ENCODE measurements around the gene PRMT7.

PRMT7 gene

GRCh38 chr16:68310774-68311511 is at the start of gene PRMT7, which contains the start of gene SLC7A6OS:
TSS of gene PRMT7 (plus strand) at chr16:68311019. CDS start at chr16:68315980, 4,961 bp downstream.
TSS of gene SLC7A6OS (minus strand) at chr16:68310946. CDS start at chr16:68310926, 20 bp downstream.
- peak; percentile 61 for DNase-seq (ENCODE audit: low read depth, low spot score)
- Histone ChIP-seq H3K4me1 (ENCODE audit: control insufficient read depth, insufficient read depth, low read length) (no peaks in the 10 kb centered on the region), H3K27me3 (ENCODE audit: control insufficient read depth, insufficient read depth, low read length) (no peaks in the 10 kb centered on the region), H3K9me3 (ENCODE audit: control insufficient read depth, insufficient read depth, low read length) (no peaks in the 10 kb centered on the region), H3K36me3 (ENCODE audit: control insufficient read depth, insufficient read depth, low read length) (peaks cover 4% of the 10 kb centered on the region; the same call in 1 of the 2 replicates), H3K27ac (ENCODE audit: low read length) (no peak within 1 kb of the TSS), H3K4me3 (ENCODE audit: low read length) (peak within 1 kb of the TSS; percentile 50)
- no CpG with 5 or more reads among the region's 62 CpGs for WGBS (ENCODE audit: insufficient coverage, insufficient read length)

GRCh38 chr16:68263559-68264127 is 47.2 kb upstream of the PRMT7 start:
- no peaks in the 10 kb centered on the region for H3K27me3 ChIP-seq (ENCODE audit: control insufficient read depth, insufficient read depth, low read length)
- DNase-seq (ENCODE audit: low read depth, low spot score): no peak
- no peaks in the 10 kb centered on the region for H3K9me3 ChIP-seq (ENCODE audit: control insufficient read depth, insufficient read depth, low read length)
- no peak overlapping the region for H3K27ac ChIP-seq (ENCODE audit: low read length)
- WGBS (ENCODE audit: insufficient coverage, insufficient read length): no CpG with 5 or more reads among the region's 11 CpGs
- H3K4me1 ChIP-seq (ENCODE audit: control insufficient read depth, insufficient read depth, low read length): peaks cover 2% of the 10 kb centered on the region; the same call in 1 of the 2 replicates
- peaks cover 2% of the 10 kb centered on the region; the same call in 1 of the 2 replicates for H3K36me3 ChIP-seq (ENCODE audit: control insufficient read depth, insufficient read depth, low read length)
- H3K4me3 ChIP-seq (ENCODE audit: low read length): peak overlapping the region; percentile 97; the same call in 1 of the 2 replicates

- Histone ChIP-seq H3K36me3 (ENCODE audit: control insufficient read depth, insufficient read depth, low read length) (no peaks in the 10 kb centered on the region; the same call in 1 of the 2 replicates), H3K9me3 (ENCODE audit: control insufficient read depth, insufficient read depth, low read length) (no peaks in the 10 kb centered on the region), H3K27me3 (ENCODE audit: control insufficient read depth, insufficient read depth, low read length) (no peaks in the 10 kb centered on the region), H3K4me1 (ENCODE audit: control insufficient read depth, insufficient read depth, low read length) (peaks cover 2% of the 10 kb centered on the region; the same call in 1 of the 2 replicates), H3K27ac (ENCODE audit: low read length) (no peak within 1 kb of the TSS), H3K4me3 (ENCODE audit: low read length) (peak within 1 kb of the TSS; percentile 97)
- no peak for DNase-seq (ENCODE audit: low read depth, low spot score)
- WGBS (ENCODE audit: insufficient coverage, insufficient read length): no CpG with 5 or more reads among the region's 123 CpGs
These were observed 46.4 kb upstream of the PRMT7 start, which contains the start of gene SLC7A6 for GRCh38 chr16:68264128-68265077. TSS of gene SLC7A6 (plus strand) at chr16:68264526. CDS start at chr16:68274727, 10,201 bp downstream.

GRCh38 chr16:68265078-68265920 is 45.5 kb upstream of the PRMT7 start:
- Histone ChIP-seq H3K4me1 (ENCODE audit: control insufficient read depth, insufficient read depth, low read length) (peaks cover 2% of the 10 kb centered on the region; the same call in 1 of the 2 replicates), H3K27ac (ENCODE audit: low read length) (no peak overlapping the region), H3K36me3 (ENCODE audit: control insufficient read depth, insufficient read depth, low read length) (no peaks in the 10 kb centered on the region; the same call in 1 of the 2 replicates), H3K4me3 (ENCODE audit: low read length) (peak overlapping the region; percentile 97; the same call in 1 of the 2 replicates), H3K27me3 (ENCODE audit: control insufficient read depth, insufficient read depth, low read length) (no peaks in the 10 kb centered on the region), H3K9me3 (ENCODE audit: control insufficient read depth, insufficient read depth, low read length) (no peaks in the 10 kb centered on the region)
- WGBS (ENCODE audit: insufficient coverage, insufficient read length): no CpG with 5 or more reads among the region's 23 CpGs
- DNase-seq (ENCODE audit: low read depth, low spot score): no peak

GRCh38 chr16:68267612-68268405 is 43.0 kb upstream of the PRMT7 start:
- Histone ChIP-seq H3K4me3 (ENCODE audit: low read length) (no peak overlapping the region), H3K9me3 (ENCODE audit: control insufficient read depth, insufficient read depth, low read length) (no peaks in the 10 kb centered on the region), H3K4me1 (ENCODE audit: control insufficient read depth, insufficient read depth, low read length) (peaks cover 2% of the 10 kb centered on the region; the same call in 1 of the 2 replicates), H3K27ac (ENCODE audit: low read length) (no peak overlapping the region), H3K27me3 (ENCODE audit: control insufficient read depth, insufficient read depth, low read length) (no peaks in the 10 kb centered on the region), H3K36me3 (ENCODE audit: control insufficient read depth, insufficient read depth, low read length) (no peaks in the 10 kb centered on the region; the same call in 1 of the 2 replicates)
- no CpG with 5 or more reads among the region's 6 CpGs for WGBS (ENCODE audit: insufficient coverage, insufficient read length)
- no peak for DNase-seq (ENCODE audit: low read depth, low spot score)

GRCh38 chr16:68269793-68270192 is 41.0 kb upstream of the PRMT7 start:
- no peak overlapping the region for H3K4me3 ChIP-seq (ENCODE audit: low read length)
- no peak overlapping the region for H3K27ac ChIP-seq (ENCODE audit: low read length)
- no peaks in the 10 kb centered on the region; the same call in 1 of the 2 replicates for H3K36me3 ChIP-seq (ENCODE audit: control insufficient read depth, insufficient read depth, low read length)
- no peaks in the 10 kb centered on the region for H3K27me3 ChIP-seq (ENCODE audit: control insufficient read depth, insufficient read depth, low read length)
- DNase-seq (ENCODE audit: low read depth, low spot score): no peak
- H3K9me3 ChIP-seq (ENCODE audit: control insufficient read depth, insufficient read depth, low read length): no peaks in the 10 kb centered on the region
- WGBS (ENCODE audit: insufficient coverage, insufficient read length): no CpG with 5 or more reads among the region's 4 CpGs
- peaks cover 2% of the 10 kb centered on the region; the same call in 1 of the 2 replicates for H3K4me1 ChIP-seq (ENCODE audit: control insufficient read depth, insufficient read depth, low read length)

- Histone ChIP-seq H3K4me1 (ENCODE audit: control insufficient read depth, insufficient read depth, low read length) (peaks cover 2% of the 10 kb centered on the region; the same call in 1 of the 2 replicates), H3K4me3 (ENCODE audit: low read length) (no peak overlapping the region), H3K36me3 (ENCODE audit: control insufficient read depth, insufficient read depth, low read length) (no peaks in the 10 kb centered on the region), H3K27ac (ENCODE audit: low read length) (no peak overlapping the region), H3K9me3 (ENCODE audit: control insufficient read depth, insufficient read depth, low read length) (no peaks in the 10 kb centered on the region), H3K27me3 (ENCODE audit: control insufficient read depth, insufficient read depth, low read length) (no peaks in the 10 kb centered on the region)
- DNase-seq (ENCODE audit: low read depth, low spot score): no peak
- no CpG with 5 or more reads among the region's 1 CpG for WGBS (ENCODE audit: insufficient coverage, insufficient read length)
These were observed 40.5 kb upstream of the PRMT7 start for GRCh38 chr16:68270353-68270752.

GRCh38 chr16:68272507-68273209 is 38.2 kb upstream of the PRMT7 start:
- DNase-seq (ENCODE audit: low read depth, low spot score): no peak
- H3K27ac ChIP-seq (ENCODE audit: low read length): no peak overlapping the region
- no peaks in the 10 kb centered on the region for H3K9me3 ChIP-seq (ENCODE audit: control insufficient read depth, insufficient read depth, low read length)
- H3K27me3 ChIP-seq (ENCODE audit: control insufficient read depth, insufficient read depth, low read length): no peaks in the 10 kb centered on the region
- H3K36me3 ChIP-seq (ENCODE audit: control insufficient read depth, insufficient read depth, low read length): no peaks in the 10 kb centered on the region
- no peak overlapping the region for H3K4me3 ChIP-seq (ENCODE audit: low read length)
- no CpG with 5 or more reads among the region's 4 CpGs for WGBS (ENCODE audit: insufficient coverage, insufficient read length)
- no peaks in the 10 kb centered on the region for H3K4me1 ChIP-seq (ENCODE audit: control insufficient read depth, insufficient read depth, low read length)

All from iPS DF 6.9 (cell line).